ENCODE data around the gene GPAM. TPM values are rescaled to one million over a fixed set of nuclear protein-coding genes. Genes with fewer than 3 reads are reported as not detected.

Gene GPAM
- total RNA-seq, 2 donors from 2014 or later = 18.5 to 21.3 TPM

DNA sequence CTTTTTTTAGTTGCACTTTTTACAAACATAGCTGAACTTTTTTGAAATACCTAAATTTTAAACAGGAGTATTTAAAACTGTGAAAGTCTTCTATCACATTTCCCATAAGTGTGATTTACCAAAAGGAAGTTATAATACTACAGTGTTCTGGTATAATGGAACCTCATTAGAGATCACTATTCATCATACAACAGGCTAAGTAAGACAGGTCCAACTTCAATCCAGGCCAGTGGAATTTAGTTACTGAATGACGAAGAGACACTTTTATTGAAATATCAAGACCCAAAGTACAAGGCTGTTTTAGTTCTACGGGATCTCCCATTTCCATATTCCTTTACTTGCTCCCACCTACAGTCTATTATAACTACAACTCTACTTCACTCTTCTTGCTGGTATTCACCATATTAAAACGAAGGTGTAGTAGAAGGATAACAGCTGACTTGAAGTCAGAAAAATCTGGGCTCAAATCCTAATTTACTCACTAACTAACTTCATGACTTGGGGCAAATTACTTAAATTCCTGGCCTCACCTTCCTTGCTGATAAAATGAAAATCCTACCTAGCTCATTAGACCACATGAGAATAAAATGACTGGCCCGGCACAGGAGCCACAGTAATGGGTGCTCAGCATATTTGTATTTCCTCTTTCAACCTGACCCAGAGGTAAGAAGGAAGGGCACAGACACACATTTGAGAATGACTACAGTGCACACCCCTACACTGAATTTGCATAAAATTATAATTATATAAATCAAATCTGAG is 21.6 kb downstream of the GPAM start:
- Histone ChIP-seq H3K9ac (ENCODE audit: extremely low read depth, low read length, poor library complexity, severe bottlenecking) (no peak overlapping the region), H3K4me3 (ENCODE audit: low read length) (no peak overlapping the region), H3K36me3 (ENCODE audit: control insufficient read depth, insufficient read depth, low read length) (peaks cover 76% of the 10 kb centered on the region), H3K27me3 (ENCODE audit: control insufficient read depth, insufficient read depth, low read length, poor library complexity, severe bottlenecking) (no peaks in the 10 kb centered on the region), H3K4me1 (ENCODE audit: control insufficient read depth, insufficient read depth, low read length) (no peaks in the 10 kb centered on the region), H3K27ac (ENCODE audit: low read depth, low read length) (no peak overlapping the region), H3K9me3 (ENCODE audit: control insufficient read depth, low read length) (no peaks in the 10 kb centered on the region)
- Mint-ChIP-seq H3K4me3 (no peak overlapping the region), H3K36me3 (ENCODE audit: low read depth) (peaks cover 76% of the 10 kb centered on the region), H3K27me3 (ENCODE audit: insufficient read depth) (no peaks in the 10 kb centered on the region), H3K27ac (peak overlapping the region; percentile 12), H3K4me1 (no peaks in the 10 kb centered on the region), H3K9me3 (no peaks in the 10 kb centered on the region)
- no peak for DNase-seq
- WGBS, 2 experiments (ENCODE audit: insufficient coverage in 1 of 2, insufficient read length in 1 of 2) = 81 to 86% methylated on average over 3 to 4 of the region's 4 CpGs
- TF ChIP-seq, protein P1, sequence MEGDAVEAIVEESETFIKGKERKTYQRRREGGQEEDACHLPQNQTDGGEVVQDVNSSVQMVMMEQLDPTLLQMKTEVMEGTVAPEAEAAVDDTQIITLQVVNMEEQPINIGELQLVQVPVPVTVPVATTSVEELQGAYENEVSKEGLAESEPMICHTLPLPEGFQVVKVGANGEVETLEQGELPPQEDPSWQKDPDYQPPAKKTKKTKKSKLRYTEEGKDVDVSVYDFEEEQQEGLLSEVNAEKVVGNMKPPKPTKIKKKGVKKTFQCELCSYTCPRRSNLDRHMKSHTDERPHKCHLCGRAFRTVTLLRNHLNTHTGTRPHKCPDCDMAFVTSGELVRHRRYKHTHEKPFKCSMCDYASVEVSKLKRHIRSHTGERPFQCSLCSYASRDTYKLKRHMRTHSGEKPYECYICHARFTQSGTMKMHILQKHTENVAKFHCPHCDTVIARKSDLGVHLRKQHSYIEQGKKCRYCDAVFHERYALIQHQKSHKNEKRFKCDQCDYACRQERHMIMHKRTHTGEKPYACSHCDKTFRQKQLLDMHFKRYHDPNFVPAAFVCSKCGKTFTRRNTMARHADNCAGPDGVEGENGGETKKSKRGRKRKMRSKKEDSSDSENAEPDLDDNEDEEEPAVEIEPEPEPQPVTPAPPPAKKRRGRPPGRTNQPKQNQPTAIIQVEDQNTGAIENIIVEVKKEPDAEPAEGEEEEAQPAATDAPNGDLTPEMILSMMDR (conservative IDR thresholded peaks at IDR 0.05) = no peak

GRCh38 chr10:112160834-112161233 is 22.7 kb downstream of the GPAM start:
- H3K27me3 ChIP-seq (ENCODE audit: control insufficient read depth, insufficient read depth, low read length, poor library complexity, severe bottlenecking) = no peaks in the 10 kb centered on the region
- H3K4me3 ChIP-seq (ENCODE audit: low read length) = no peak overlapping the region
- 97 to 100% methylated on average over 2 to 3 of the region's 3 CpGs for WGBS, 2 experiments (ENCODE audit: insufficient coverage in 1 of 2, insufficient read length in 1 of 2)
- no peak overlapping the region for H3K9ac ChIP-seq (ENCODE audit: extremely low read depth, low read length, poor library complexity, severe bottlenecking)
- Mint-ChIP-seq H3K4me1 (no peaks in the 10 kb centered on the region), H3K4me3 (no peak overlapping the region), H3K36me3 (ENCODE audit: low read depth) (peaks cover 77% of the 10 kb centered on the region), H3K27me3 (ENCODE audit: insufficient read depth) (no peaks in the 10 kb centered on the region), H3K27ac (no peak overlapping the region), H3K9me3 (no peaks in the 10 kb centered on the region)
- H3K9me3 ChIP-seq (ENCODE audit: control insufficient read depth, low read length) = no peaks in the 10 kb centered on the region
- no peaks in the 10 kb centered on the region for H3K4me1 ChIP-seq (ENCODE audit: control insufficient read depth, insufficient read depth, low read length)
- TF ChIP-seq, protein P1 (conservative IDR thresholded peaks at IDR 0.05) = no peak
- H3K27ac ChIP-seq (ENCODE audit: low read depth, low read length) = no peak overlapping the region
- H3K36me3 ChIP-seq (ENCODE audit: control insufficient read depth, insufficient read depth, low read length) = peaks cover 75% of the 10 kb centered on the region
- no peak for DNase-seq

GRCh38 chr10:112159469-112159868 is 24.1 kb downstream of the GPAM start:
- no peak for DNase-seq
- Histone ChIP-seq H3K4me1 (ENCODE audit: control insufficient read depth, insufficient read depth, low read length) (no peaks in the 10 kb centered on the region), H3K27me3 (ENCODE audit: control insufficient read depth, insufficient read depth, low read length, poor library complexity, severe bottlenecking) (no peaks in the 10 kb centered on the region), H3K9me3 (ENCODE audit: control insufficient read depth, low read length) (no peaks in the 10 kb centered on the region), H3K27ac (ENCODE audit: low read depth, low read length) (no peak overlapping the region), H3K9ac (ENCODE audit: extremely low read depth, low read length, poor library complexity, severe bottlenecking) (no peak overlapping the region), H3K4me3 (ENCODE audit: low read length) (no peak overlapping the region), H3K36me3 (ENCODE audit: control insufficient read depth, insufficient read depth, low read length) (peaks cover 86% of the 10 kb centered on the region)
- Mint-ChIP-seq H3K4me1 (no peaks in the 10 kb centered on the region), H3K9me3 (no peaks in the 10 kb centered on the region), H3K36me3 (ENCODE audit: low read depth) (peaks cover 84% of the 10 kb centered on the region), H3K27me3 (ENCODE audit: insufficient read depth) (no peaks in the 10 kb centered on the region), H3K27ac (no peak overlapping the region), H3K4me3 (no peak overlapping the region)
- 72 to 94% methylated on average over 4 to 8 of the region's 8 CpGs for WGBS, 2 experiments (ENCODE audit: insufficient coverage in 1 of 2, insufficient read length in 1 of 2)
- TF ChIP-seq, protein P1 (conservative IDR thresholded peaks at IDR 0.05) = no peak

Measured in endodermal cell (in vitro differentiated cells).